Esophagus muscularis mucosa (tissue), 3 donors: ENCODE data around the gene GSTM2.

Experiments used
- POLR2A ChIP-seq: fragments of 450-650 bp; IDR thresholded peaks from one replicate; pipeline ENCODE4 v1.6.1; 2017; ENCODE audit warnings: antibody characterized with exemption, moderate library complexity, mild to moderate bottlenecking, low read depth
- POLR2AphosphoS5 ChIP-seq, 2 donors: sonication (generic); formaldehyde crosslinking; IDR thresholded peaks; one replicate each; pipeline ENCODE4 v1.6.1; 2017; ENCODE audit warnings: antibody characterized with exemption in 2 of 2
- TF ChIP-seq, protein P1 (sequence below), 3 experiments: fragments of 200-600 bp in 2 of 3; fragments of 450-650 bp in 1 of 3; sonication (generic) in 2 of 3; IDR thresholded peaks; one replicate each; pipeline ENCODE4 v1.5.1; 2017 to 2019; ENCODE audit warnings: antibody characterized with exemption in 3 of 3, mild to moderate bottlenecking in 2 of 3, moderate library complexity in 1 of 3

DNA sequence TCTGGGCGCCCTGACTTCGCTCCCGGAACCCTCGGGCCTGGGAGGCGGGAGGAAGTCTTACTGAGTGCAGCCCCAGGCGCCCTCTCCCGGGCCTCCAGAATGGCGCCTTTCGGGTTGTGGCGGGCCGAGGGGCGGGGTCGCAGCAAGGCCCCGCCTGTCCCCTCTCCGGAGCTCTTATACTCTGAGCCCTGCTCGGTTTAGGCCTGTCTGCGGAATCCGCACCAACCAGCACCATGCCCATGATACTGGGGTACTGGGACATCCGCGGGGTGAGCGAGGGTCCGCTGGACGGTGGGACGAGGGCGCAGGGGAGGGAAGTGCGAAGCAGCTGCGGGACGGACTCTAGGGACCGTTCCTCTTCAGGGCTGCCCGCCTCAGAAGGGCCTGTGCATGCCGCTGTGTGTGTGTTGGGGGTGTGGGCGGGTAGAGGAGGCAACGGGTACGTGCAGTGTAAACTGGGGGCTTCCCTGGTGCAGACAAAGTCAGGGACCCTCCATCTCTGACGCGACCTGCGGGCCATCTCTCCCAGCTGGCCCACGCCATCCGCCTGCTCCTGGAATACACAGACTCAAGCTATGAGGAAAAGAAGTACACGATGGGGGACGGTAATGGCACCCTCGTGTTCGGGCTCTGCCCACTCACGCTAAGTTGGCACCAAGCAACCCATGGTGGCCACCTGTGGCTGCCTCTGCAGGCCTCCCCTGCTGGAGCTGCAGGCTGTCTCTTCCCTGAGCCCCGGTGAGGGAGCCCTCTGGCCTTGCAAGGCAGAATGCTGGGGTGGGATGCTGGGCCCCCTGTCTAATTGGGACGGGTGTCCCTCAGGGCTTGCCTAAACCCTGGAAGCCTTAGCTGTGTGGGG is 20.0 kb downstream of the GSTM2 start, which contains the start of gene GSTM1:
- TF ChIP-seq, protein P1, sequence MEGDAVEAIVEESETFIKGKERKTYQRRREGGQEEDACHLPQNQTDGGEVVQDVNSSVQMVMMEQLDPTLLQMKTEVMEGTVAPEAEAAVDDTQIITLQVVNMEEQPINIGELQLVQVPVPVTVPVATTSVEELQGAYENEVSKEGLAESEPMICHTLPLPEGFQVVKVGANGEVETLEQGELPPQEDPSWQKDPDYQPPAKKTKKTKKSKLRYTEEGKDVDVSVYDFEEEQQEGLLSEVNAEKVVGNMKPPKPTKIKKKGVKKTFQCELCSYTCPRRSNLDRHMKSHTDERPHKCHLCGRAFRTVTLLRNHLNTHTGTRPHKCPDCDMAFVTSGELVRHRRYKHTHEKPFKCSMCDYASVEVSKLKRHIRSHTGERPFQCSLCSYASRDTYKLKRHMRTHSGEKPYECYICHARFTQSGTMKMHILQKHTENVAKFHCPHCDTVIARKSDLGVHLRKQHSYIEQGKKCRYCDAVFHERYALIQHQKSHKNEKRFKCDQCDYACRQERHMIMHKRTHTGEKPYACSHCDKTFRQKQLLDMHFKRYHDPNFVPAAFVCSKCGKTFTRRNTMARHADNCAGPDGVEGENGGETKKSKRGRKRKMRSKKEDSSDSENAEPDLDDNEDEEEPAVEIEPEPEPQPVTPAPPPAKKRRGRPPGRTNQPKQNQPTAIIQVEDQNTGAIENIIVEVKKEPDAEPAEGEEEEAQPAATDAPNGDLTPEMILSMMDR (IDR thresholded peaks at IDR 0.05), result no peak
- TF ChIP-seq POLR2AphosphoS5 (IDR thresholded peaks at IDR 0.05) (no peak), POLR2A (no peak)
